GM21619 (cell line): Measurements from ENCODE around the gene SH3PXD2A.

ENCODE experiments used
- ATAC-seq: cut with Tn5 transposase; IDR thresholded peaks from one replicate; pipeline ENCODE4 v1.9.1; 2021; ENCODE audit not compliant: unreplicated experiment

The SH3PXD2A gene

DNA sequence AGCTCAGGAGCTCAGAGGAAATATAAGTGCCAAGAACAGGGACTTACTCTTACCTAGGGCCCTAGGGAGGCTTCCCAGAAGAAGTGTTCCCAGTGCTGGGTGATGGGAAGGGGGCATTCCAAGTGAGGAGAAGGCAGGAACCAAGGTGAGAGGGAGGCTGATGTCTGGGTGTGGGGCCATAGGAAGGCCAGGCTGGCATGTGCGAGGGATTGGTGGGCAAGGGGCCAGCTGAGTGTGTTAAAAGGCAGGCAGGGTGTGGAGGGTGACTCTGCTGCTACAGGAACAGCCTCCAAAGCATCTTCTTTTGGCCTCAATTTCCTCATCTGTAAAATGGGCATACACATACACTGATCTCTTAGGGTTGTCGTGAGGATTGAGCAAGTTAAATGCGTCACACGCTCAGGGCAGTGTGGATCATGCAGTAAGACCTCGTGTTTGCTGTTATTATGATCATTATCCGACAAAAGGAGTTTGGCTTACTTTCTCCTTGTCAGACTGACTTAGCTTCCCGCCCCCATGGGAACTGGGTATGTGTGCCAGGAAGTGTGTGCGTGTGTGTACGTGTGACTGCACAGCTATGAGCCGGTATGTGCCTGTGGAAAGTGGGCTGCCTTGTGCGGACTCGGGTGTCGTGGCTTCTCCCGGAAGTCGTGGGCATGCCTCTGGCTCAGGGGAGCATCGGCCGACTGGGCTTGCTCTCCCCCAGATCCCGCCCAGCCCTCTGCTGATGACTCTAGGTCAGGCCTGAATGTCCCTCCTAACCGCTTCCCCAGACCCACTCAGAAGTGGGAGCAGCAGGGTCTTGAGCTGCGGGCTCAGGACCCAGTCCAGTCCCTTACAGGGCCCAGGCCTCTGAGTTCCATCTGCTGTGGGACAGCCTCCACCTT is 302.3 kb downstream of the SH3PXD2A start:
- ATAC-seq = no peak

DNA sequence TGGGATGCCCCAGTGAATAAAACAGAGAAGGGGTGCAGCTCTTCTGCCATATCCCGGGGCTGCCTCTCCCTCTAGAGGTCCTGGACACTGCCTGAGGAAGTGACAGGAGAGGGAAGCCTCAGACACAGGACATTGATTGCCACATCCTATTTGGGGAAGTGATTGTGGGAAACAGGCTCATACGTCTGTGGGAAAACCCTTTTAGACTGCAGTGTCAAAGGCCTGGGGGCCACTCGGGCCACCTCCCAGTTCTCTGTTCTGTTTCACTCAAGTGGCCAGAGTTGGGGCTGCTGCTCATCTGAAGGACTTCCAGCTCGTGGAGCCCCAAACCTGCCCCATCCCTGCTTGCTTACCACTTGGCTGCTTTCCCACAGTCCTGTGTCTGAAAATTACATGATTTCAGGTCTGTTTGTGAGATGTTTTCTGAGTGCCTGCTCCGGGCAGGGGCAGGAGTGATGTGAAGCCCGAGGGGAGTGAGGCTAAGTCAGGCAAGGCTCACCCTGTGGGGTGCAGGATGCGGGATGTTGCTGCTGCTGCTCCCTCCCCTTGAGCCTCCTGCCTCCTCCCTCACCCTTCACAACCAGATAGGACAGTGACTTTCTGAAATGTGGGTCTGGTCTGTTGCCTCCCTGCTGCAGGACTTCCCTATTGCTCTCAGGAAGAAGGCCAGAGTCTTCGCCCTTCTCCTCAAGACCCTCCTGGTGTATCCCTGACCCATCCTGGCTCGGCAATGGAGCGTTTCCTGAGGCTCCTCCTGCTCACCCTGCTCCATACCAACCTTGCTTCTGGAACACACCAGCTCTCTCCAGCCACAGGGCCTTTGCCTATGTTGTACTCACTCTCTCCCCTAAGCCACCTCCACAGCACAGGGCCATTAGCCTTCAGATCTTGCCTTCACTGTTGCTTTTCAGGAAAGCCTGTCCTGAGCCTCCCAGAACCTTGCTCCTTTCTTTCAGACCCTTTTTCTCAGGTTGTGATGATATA is 303.5 kb downstream of the SH3PXD2A start:
- ATAC-seq = no peak

GRCh38 chr10:103550229-103550628 is 305.1 kb downstream of the SH3PXD2A start:
- no peak for ATAC-seq

DNA sequence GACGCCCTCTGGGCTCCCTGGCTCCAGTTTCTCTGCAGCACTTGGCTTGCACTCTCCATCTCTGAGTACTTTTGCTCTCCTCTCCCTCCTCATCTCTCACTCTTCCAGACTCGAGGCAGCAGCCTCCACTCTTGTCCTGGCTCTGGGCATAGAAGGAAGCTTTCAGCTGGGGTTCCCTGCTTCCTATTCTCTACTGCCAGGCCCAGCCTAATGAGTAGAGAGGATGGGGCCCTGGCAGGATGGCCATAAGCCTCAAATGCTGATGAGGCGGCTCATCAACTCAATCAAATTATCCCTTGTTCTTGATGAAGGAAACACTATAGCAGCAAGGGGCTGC is 306.1 kb downstream of the SH3PXD2A start:
- no peak for ATAC-seq

GRCh38 chr10:103548581-103549348 is 306.6 kb downstream of the SH3PXD2A start:
- ATAC-seq = no peak

GRCh38 chr10:103548006-103548405 is 307.4 kb downstream of the SH3PXD2A start:
- ATAC-seq = no peak

GRCh38 chr10:103547391-103547946 is 307.9 kb downstream of the SH3PXD2A start:
- no peak for ATAC-seq

DNA sequence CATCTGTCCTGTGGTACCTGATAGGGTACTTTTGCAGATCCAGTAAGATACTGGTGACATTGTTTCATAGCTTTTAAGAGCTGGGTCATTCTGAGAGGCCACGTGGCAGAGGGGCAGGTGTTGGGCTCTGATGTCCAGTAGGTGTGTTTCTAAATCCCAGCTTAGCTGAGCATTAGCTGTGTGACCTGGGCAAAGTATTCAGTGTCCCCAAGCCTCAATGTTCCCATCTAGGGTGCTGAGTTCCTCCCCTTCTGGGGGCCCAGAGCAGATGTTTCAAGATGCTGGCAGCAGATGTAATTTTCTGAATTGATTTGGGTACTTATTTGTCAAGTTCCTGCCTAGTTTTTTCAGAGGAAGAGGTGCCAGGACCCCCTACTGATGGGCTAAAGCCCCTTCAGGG is 309.0 kb downstream of the SH3PXD2A start:
- no peak for ATAC-seq

GRCh38 chr10:103545771-103546281 is 309.6 kb downstream of the SH3PXD2A start:
- no peak for ATAC-seq

DNA sequence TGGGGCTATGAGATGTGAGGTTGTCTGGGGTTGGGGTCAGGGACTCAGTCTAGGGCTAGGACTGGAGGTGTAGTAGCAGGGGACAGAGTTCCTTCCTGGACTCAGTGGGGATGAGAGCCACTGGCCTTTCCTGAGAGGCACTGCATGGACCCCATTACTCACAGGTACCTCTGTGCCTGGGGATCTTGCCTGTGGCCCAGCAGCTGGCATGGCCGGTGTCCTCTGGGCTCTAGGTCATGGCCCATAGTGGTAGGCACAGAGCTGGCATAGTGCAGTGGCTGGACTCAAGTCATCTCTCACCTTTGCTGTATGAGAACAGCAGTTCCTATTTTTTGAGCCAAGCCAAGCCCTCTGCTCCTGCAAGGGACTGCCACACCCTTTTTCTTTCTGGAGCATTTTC is 310.0 kb downstream of the SH3PXD2A start:
- no peak for ATAC-seq

GRCh38 chr10:103544657-103545310 is 310.6 kb downstream of the SH3PXD2A start:
- ATAC-seq = no peak
